ENCODE measurements around the gene AIRE.

DNA sequence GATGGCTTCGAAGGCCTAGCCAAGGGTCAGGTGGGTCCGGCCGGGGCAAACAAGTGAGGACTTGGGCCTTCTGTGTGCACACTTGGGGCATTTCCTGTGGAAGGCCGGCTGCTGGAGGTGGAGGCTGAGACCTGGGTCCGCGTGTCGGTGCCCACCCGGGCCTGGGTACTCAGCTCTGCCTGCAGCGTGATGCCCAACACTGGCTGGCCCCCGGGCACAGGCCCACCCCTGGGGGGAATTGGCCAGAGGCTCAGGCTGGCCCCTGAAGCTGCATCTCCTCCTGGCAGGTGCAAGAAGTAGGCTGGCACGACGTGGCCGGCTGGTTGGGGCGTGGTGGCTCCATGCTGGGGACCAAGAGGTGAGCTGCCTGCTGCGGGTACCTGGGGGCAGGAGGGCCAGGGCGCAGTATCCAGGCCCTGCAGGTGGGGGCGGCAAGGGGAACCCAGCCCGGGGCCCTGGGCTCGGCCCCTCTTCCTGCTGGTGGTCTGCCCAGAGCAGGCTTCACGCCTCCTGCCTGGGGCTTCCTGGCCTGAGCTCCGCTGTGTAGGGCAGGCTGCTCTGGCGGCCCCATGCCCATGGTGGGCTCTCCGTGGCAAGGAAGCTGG is 36.3 kb downstream of the AIRE start:
- TF ChIP-seq TP53 (CRISPR knock-in tag; IDR thresholded peaks at IDR 0.05) (no peak), ATF3 (CRISPR knock-in tag; conservative IDR thresholded peaks at IDR 0.05) (no peak)
